B cell (primary cell): ENCODE data around the gene MANBA.

Experiments
- CTCF ChIP-seq: fragments of 200-600 bp; IDR thresholded peaks from one replicate; pipeline ENCODE4 v1.8.0; 2022; ENCODE audit warnings: antibody characterized with exemption, mild to moderate bottlenecking
- EZH2 ChIP-seq: IDR thresholded peaks from 2 replicates; pipeline ENCODE4 v1.6.1; 2012; ENCODE audit warnings: borderline replicate concordance, low read depth, mild to moderate bottlenecking, moderate library complexity, low read length; ENCODE audit not compliant: insufficient read depth, poor library complexity, severe bottlenecking

- TF ChIP-seq CTCF: no peak
- TF ChIP-seq EZH2: no peak
These were observed 531 bp upstream of the MANBA start for GRCh38 chr4:102761296-102761701.
